Middle frontal gyrus (tissue), 1 donor: ENCODE measurements around the gene SLC22A17.
A peak's percentile ranks its signal among the peaks of the same experiment; 100 is the strongest.
"Not testable (repeated sequence)": the region's sequence is repeated elsewhere in the genome, so short reads cannot be mapped to it uniquely, and the experiment has no call there.

ENCODE experiments used
- DNase-seq: peaks from one replicate; pipeline ENCODE4 v3.0.0-alpha.2; 2015; ENCODE audit warnings: low spot score; ENCODE audit errors: extremely low spot score

Gene SLC22A17

DNA sequence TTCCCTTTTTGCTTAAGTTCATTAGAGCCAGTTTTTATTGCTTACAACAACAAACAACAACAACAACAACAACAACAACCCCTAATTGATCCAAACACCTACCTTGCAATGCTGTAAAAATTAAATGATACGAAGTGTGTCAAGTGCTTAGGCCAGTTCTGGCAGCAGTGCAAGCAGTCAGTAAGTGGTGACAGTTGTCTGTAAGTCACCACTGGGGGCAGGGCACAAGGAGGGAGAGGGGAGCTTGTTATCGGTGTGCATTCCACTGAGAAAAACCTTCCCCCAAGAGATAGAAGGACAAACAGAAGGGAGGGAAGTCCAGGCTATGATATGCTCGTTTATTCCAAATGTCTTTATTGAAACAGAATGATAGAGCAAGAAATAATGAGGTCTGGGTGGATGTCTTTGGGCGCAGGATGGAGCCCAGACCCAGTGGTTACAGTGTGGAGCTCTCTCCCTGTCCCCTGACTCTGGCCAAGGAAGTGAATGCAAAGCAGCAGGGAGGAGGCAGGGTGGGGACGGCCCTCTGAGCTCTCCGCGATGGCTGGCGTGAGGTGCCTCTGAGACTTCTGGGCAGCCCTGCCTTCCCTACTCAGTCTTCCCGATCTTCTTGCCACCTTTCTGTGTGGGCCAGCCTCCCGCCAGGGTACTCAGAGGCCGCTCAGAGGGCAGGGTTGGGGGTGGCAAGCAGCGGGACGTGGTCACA lies 6.5 kb downstream of the SLC22A17 start:
- DNase-seq = no peak

DNA sequence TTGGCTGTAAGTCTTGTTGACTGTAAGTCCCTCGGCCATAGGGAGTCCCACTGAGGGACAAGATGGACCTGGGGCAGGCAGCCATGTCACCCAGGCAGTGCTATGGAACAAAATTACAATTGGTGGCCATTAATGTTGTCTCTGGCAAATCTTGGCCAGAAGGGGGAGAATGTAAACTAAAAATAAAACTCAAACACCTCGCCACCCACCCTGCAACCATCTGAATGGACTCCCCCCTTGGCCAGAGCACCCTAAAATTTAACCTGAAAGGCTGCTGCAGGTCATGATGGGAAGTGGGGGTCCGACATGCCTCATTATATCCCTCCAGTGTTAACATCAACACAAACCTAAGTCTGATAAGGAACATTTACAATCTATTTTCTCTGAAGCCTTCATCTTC lies 8.2 kb downstream of the SLC22A17 start:
- no peak for DNase-seq

DNA sequence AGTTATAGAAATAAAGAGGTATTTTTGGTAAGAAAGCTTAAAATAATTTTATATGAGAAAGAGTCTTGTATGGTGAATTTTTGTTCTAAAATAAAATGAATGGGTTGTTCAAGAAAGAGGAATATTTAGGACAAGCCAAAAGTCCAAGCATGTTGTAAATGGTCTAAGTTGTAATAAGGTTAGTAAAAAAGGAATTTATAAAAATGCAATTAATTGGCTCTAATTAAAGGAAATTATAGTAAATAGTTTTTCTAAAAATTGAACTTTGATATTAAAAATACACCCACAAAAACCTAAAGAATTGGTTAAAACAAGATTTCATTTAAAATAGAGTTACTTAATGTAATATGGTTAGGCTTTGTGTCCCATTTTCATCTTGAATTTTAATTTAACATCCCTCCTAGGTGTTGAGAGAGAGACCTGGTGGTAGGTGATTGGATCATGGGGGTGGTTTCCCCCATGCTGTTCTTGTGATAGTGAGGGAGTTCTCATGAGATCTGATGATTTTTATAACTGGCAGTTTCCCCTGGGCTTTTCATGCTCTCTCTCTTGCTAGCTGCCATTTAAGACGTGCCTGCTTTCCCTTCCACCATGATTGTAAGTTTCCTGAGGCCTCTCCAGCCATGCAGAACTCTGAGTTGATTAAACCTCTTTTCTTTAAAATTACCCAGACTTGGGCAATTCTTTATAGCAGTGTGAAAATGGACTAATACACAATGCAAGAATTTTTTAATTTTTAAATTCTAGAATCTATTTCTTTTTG lies 13.0 kb downstream of the SLC22A17 start:
- no peak for DNase-seq

DNA sequence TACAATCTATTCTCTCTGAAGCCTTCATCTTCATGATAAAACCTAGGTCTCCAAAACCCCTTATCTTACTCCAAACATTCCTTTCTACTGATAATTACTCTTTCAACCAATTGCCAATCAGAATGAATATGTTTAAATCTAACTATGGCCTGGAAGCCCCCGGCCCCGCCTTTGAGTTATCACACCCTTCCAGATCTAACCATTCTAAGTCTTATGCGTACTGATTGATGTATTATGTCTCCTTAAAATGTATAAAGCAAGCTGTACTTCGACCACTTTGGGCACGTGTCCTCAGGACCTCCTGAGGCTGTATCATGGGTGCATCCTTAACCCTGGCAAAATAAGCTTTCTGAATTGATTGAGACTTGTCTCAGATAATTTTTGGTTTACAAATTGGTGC lies 17.1 kb downstream of the SLC22A17 start:
- no peak for DNase-seq

DNA sequence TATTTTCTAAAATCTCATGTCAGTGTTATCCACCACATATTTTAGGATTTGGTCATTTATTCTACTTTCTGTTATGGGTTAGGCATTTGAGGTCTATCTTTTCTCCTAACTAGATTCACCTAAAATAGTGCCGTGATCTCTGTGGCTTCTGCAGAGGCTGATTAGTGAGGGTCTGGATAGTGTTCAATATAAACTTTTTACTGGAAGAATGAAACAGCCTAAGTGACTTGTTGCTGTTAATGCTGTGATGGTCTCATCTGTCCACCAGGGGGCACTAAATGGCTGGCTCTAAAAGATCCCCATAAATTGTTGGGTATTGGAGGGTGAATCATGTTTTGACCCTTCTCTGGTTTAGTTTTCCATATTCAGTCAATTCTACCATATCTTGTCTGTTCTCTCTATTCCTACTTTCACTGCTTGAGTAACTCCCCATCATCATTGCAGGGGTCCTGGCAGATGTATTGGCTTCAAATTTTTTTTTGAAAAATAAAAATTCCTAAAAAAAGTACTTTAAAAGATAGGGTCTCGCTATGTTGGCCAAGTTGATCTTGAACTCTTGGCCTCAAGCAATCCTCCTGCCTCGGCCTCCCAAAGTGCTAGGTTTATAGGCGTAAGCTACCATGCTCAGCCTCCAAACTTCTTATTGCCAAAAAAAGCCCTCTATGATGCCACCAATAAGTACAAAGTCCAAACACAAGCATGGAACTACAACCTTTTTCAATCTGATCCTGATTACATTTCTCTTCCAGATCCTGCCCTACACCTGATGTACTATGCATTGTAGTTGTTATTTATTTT lies 24.5 kb downstream of the SLC22A17 start:
- peak; percentile 52 for DNase-seq

DNA sequence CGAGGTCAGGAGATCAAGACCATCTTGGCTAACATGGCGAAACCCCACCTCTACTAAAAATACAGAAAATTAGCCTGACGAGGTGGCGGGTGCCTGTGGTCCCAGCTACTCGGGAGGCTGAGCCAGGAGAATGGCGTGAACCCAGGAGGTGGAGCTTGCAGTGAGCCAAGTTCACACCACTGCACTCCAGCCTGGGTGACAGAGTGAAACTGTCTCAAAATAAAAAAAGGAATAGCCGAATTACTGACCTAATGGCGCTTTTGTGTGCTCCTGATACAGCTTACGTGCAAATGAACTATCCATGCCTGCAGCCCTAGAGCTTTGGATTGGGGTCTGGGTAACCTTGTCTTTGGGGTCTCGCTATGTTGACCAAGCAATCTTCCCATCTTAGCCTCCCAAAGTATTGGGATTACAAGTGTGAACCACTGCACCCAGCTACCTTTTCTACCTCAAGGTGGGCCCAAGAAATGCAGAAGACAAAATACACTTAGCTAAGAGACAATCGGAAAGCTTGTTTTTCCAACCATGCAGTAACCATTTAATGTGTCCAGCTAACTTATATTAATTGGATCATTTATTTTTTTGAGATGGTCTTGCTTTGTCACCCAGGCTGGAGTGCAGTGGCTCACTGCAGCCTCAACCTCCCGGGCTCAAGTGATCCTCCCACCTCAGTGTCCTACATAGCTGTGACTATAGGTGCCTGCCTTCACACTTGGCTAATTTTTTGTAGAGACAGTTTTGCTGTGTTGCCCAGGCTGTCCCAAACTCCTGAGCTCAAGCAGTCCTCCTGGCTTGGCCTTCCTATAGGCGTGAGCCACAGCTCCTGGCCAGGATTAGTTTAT lies 26.0 kb downstream of the SLC22A17 start:
- DNase-seq = no peak

DNA sequence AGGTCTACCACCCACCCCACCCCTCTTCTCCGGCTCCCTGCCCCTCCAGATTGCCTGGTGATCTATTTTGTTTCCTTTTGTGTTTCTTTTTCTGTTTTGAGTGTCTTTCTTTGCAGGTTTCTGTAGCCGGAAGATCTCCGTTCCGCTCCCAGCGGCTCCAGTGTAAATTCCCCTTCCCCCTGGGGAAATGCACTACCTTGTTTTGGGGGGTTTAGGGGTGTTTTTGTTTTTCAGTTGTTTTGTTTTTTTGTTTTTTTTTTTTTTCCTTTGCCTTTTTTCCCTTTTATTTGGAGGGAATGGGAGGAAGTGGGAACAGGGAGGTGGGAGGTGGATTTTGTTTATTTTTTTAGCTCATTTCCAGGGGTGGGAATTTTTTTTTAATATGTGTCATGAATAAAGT lies 26.9 kb downstream of the SLC22A17 start:
- not testable (repeated sequence) for DNase-seq

DNA sequence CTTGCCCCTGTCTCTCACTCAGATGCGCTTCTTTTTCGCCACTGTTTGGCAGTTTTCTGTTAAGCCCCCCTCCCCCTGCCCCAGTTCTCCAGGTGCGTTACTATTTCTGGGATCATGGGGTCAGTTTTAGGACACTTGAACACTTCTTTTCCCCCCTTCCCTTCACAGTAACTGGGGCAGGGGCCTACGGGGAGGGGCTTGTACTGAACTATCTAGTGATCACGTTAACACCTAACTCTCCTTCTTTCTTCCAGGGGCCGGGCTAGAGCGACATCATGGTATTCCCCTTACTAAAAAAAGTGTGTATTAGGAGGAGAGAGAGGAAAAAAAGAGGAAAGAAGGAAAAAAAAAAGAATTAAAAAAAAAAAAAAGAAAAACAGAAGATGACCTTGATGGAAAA lies 27.7 kb downstream of the SLC22A17 start:
- DNase-seq = no peak

DNA sequence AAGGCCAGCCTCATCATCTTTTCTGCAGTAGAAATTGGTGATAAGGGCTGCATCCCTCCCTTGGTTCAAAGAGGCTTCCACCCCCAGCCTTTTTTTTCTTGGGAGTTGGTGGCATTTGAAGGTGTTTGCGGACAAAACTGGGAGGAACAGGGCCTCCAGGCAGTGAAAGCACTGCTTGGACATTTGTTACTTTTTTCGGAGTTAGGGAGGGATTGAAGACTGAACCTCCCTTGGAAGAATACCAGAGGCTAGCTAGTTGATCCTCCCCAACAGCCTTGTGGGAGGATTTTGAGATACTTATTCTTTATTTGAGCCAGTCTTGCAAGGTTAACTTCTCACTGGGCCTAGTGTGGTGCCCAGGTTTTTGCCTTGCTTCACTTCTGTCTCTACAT lies 28.2 kb downstream of the SLC22A17 start:
- DNase-seq = no peak

DNA sequence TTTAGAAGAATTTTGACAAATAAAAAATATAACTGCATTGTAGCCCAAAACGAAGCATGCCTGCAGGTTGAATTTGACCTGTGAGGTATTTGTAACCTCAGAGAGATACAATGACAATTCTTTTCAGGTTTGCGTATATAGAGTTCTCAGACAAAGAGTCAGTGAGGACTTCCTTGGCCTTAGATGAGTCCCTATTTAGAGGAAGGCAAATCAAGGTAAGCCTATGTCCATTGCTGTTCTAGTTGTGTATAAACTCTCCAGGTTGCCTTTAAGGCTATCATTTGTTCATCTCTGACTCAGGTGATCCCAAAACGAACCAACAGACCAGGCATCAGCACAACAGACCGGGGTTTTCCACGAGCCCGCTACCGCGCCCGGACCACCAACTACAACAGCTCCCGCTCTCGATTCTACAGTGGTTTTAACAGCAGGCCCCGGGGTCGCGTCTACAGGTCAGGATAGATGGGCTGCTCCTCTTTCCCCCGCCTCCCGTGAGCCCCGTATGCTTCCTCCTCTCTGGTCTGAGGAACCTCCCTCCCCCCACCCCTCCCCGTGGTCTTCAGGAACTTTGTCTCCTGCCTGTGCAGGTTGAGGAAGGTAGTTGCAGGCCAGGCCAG lies 28.7 kb downstream of the SLC22A17 start:
- no peak for DNase-seq

DNA sequence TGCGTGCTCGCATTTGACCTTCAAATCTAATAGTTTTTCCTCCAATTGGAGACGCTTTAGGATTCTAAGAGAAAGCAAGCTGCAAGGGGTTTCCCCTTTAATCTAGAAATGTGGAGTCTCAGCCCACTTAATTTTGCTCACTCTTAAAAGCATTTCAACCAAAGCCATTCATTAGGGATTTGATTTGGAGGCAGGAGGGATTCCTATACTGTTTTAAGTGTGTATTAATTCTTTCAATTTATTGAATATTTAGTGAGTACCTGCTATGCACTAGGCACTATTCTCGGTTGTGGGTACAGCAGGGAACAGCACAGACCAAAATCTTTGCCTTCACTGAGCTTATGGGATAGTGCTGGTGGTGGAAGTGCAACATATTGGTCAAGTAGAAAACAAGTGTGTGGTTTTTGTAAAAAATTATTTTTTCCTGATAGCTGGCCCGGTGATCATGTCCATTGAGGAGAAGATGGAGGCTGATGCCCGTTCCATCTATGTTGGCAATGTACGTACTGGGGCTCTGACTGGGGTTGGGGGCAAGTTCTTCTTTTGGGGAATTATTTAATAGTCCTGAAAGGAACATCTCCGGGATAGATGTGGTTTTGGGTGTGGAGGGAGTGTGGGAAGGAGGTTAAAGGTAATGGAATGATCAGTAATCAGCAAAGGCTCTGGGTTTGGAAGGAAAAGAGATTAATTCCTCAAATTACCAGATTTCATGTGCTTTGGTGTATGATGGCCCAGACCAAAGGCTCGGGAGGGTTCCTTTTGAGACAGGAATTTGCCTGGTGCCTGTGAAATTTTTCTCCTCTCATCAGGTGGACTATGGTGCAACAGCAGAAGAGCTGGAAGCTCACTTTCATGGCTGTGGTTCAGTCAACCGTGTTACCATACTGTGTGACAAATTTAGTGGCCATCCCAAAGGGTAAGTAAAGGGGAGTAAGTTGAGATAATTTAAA lies 29.8 kb downstream of the SLC22A17 start:
- no peak for DNase-seq

DNA sequence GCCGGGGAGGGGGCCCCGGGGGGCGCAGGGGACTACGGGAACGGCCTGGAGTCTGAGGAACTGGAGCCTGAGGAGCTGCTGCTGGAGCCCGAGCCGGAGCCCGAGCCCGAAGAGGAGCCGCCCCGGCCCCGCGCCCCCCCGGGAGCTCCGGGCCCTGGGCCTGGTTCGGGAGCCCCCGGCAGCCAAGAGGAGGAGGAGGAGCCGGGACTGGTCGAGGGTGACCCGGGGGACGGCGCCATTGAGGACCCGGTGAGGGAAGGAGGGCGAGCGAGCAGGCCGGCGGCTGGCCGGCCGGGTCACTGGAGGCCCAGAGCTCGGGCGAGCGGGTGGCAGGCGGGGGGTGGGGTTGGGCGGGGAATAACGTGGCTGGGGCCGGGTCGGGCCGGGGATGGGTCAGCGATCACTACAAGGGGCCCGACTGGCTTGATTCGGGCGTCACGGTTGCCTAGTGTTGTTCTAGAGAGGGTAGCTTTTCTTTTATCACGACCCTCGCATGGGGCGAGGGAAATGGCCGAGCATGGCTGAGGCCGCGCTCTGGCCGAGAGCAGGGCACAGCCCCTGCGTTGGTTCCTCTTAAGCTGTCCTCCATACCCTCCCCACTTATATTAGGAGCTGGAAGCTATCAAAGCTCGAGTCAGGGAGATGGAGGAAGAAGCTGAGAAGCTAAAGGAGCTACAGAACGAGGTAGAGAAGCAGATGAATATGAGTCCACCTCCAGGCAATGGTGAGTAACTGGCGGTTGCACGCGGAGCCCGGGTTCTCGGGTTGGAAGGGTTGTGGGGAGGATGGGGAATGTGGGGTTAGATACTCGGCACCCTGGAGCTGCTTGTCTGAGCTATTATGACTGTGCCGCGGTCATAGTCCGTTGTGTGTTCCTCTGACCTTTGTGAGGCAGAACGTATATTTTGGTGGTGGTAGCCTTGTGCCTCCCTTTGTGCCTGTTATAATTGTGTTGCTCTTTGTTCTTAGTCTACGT lies 30.8 kb downstream of the SLC22A17 start:
- no peak for DNase-seq

DNA sequence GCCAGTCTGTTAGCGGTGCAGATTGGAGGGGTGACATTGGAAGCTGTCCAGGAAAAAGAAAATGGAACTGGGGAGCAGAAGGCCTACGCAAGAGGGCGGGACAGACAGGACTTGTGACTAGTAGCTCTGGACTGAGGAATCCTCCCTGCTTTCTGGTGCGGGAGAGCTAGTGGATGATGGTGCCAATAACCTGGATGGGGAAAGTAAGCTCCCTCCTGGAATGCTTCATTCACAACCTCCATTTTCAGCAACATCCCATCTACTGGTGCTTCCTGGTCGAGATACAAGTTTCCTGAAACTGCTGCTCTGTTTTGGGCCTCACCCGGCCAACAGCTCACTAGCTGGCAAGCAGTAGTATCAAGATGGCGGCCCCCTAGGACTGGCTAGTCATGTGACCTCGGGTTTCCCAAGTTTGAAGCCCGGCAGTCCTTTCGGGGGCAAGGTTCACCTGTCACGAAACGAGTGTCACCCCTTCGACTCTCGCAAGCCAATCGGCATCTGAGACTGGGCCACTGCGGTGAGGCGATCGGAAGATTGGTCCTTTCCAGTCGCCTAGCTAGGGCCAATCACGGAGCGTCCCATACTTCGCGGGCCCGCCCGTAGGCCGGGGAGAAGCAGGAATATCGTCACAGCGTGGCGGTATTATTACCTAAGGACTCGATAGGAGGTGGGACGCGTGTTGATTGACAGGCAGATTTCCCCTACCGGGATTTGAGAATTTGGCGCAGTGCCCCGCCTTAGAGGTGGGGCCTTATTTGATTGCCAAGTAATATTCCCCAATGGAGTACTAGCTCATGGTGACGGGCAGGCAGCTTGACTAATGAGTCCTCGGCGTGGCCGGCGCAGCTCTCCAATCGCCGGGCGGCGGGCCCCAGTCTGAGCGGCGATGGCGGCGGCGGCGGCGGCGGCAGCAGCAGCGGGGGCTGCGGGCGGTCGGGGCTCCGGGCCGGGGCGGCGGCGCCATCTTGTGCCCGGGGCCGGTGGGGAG lies 31.8 kb downstream of the SLC22A17 start, which contains the start of gene PABPN1:
PABPN1 (plus strand) TSS at position 874 of the 988 bp plus-strand sequence; CDS start at position 887, 13 bp downstream.
- peak; percentile 100 for DNase-seq

DNA sequence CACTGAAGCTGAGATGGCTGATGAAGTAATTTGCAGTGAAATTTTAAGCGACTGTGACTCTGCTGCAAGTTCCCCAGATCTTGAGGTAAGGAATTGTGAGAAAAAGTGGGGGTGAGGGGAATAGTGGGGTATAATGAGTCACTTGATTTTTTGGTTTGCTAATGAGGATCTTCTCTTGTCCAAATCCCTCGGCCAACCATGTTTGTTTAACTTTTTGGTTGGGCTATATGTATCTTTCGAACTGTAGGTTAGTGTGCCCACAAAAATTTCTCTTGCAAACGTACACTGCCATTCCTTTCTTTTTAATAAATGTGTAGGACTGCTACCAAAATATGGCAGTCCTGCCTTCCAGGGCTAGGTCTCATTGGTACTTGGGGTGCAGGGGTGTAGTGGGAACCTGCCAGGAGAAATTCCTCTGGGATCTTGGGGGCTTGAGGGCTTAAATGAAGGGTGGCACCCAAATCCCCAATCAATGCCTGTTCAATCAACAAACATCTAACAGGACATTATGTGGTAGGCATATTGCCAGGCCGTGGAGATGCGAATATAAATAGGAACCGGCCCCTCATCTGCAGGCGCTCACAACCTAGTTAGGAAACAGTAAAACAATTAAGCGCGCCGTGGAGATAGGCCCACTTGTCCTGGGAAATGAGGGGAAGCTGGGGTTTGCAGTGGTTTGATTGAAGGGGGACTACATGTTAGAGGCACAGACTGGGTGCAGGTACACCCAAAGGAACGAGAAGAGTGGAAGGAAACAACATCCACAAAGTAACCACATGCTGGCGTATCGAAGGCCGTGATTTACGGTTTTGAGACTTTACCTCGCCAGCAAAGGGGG lies 32.7 kb downstream of the SLC22A17 start:
- DNase-seq = no peak

DNA sequence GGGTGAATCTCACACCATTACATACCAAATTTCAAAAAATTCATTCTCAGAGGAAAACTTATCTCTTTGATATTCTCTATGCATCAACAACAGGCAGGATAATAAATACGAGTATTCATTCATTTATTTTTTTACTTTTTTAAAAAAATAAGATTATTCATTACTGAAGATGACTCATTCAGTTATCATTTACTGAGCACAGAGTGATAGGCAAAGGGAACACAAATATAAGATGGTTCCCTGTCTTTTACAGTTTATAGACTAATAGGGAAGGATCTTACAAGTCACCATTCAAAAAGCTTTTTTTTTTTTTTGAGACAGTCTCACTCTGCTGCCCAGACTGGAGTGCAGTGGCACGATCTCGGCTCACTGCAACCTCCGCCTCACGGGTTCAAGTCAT lies 36.4 kb downstream of the SLC22A17 start:
- DNase-seq = no peak

DNA sequence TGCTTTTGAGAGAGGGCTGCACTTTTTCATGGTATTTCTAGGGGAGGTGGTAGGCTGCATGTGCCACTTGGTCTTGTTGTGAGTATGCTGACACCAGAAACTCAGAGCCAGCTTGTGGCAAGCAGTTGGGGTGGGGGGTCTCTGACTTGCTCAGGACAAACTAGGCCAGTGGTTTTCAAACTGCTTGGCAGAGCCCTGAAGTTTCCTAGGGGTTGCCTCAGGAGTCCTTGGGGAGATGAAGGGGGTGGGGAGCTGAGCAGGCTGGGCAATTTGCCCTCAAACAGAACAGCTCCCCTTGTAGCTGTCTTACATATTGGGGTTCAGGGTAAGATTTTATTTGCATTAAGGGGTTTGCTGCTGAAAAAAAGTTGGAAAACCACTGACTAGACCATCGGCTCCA lies 42.1 kb downstream of the SLC22A17 start:
- no peak for DNase-seq
